SK-MEL-5 (cell line): ENCODE measurements around the gene RAB6A. TPM values are rescaled to one million over a fixed set of nuclear protein-coding genes. Genes with fewer than 3 reads are reported as not detected.

Experiments used
- total RNA-seq: library from RNA; depleted of rRNA; stranded (reverse); fragments of >200 nt; shearing (Covaris generic); gene quantifications from 2 replicates; pipeline ENCODE4 v1.2.3, GENCODE V29; 2014; rRNA removed

Gene RAB6A
- total RNA-seq, 1 experiment from 2014 or later, result 78.3 TPM

Other genes starting within 250 kb of the RAB6A start
- 25.7 and 27.0 TPM in 2 replicates for gene FAM168A, start 163.0 kb downstream of the RAB6A start, total RNA-seq
- gene PLEKHB1, start 114.5 kb downstream of the RAB6A start, total RNA-seq, result 45.0 and 48.5 TPM in 2 replicates
- 111 and 119 TPM in 2 replicates for gene MRPL48, start 26.8 kb upstream of the RAB6A start, total RNA-seq
- gene COA4, start 115.8 kb upstream of the RAB6A start, total RNA-seq, result 149 TPM in 2 replicates
- 15.7 and 17.7 TPM in 2 replicates for gene PAAF1, start 115.9 kb upstream of the RAB6A start, total RNA-seq
- 0.40 TPM in 1 of 2 replicates, not detected in the other for gene DNAJB13, start 190.0 kb upstream of the RAB6A start, total RNA-seq
- 0.63 and 2.4 TPM in 2 replicates for gene UCP2, start 221.8 kb upstream of the RAB6A start, total RNA-seq
- gene UCP3, start 248.0 kb upstream of the RAB6A start, total RNA-seq, result 0.29 TPM in 1 of 2 replicates, not detected in the other